Fibroblast of mammary gland (primary cell): ENCODE measurements around the gene DHRS9.

Experiments used
- DNase-seq: peaks from one replicate; pipeline ENCODE4 v3.0.0-alpha.2; 2010; ENCODE audit warnings: low read depth
- H3K4me3 ChIP-seq: 2 replicates; pipeline ENCODE4 v1.5.1; 2011; ENCODE audit warnings: low read depth, mild to moderate bottlenecking, low read length, moderate library complexity; ENCODE audit not compliant: control insufficient read depth
- TF ChIP-seq, protein P1 (sequence below): conservative IDR thresholded peaks from 2 replicates; pipeline ENCODE4 v1.5.1; 2011; ENCODE audit warnings: low read depth, low read length, inconsistent platforms; ENCODE audit not compliant: control insufficient read depth, insufficient read depth

The DHRS9 gene

DNA sequence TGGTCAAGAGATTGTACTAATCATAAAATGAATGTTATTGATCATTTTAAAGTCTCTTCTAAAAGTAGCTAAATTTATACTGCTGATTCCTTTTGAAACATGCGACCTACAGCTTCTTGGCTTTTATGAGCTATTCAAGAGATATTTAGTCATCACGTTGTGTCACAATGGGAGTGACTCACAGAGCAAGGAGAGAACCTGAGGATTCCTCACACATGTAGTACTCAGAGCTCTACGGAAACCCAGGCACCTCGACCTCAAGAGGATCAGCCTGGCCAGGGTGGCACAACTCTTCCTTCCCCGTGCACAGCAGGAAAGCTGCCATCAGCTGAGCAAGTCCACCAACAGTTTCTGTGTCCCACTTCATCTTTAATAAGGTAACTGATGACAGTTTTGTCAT lies at the start of gene DHRS9:
DHRS9 (plus strand) TSS at position 223 of the 400 bp plus-strand sequence. CDS start 12,019 bp downstream, outside the sequence.
- peak; percentile 92 for DNase-seq
- H3K4me3 ChIP-seq = no peak within 1 kb of the TSS
- TF ChIP-seq, protein P1, sequence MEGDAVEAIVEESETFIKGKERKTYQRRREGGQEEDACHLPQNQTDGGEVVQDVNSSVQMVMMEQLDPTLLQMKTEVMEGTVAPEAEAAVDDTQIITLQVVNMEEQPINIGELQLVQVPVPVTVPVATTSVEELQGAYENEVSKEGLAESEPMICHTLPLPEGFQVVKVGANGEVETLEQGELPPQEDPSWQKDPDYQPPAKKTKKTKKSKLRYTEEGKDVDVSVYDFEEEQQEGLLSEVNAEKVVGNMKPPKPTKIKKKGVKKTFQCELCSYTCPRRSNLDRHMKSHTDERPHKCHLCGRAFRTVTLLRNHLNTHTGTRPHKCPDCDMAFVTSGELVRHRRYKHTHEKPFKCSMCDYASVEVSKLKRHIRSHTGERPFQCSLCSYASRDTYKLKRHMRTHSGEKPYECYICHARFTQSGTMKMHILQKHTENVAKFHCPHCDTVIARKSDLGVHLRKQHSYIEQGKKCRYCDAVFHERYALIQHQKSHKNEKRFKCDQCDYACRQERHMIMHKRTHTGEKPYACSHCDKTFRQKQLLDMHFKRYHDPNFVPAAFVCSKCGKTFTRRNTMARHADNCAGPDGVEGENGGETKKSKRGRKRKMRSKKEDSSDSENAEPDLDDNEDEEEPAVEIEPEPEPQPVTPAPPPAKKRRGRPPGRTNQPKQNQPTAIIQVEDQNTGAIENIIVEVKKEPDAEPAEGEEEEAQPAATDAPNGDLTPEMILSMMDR = no peak

DNA sequence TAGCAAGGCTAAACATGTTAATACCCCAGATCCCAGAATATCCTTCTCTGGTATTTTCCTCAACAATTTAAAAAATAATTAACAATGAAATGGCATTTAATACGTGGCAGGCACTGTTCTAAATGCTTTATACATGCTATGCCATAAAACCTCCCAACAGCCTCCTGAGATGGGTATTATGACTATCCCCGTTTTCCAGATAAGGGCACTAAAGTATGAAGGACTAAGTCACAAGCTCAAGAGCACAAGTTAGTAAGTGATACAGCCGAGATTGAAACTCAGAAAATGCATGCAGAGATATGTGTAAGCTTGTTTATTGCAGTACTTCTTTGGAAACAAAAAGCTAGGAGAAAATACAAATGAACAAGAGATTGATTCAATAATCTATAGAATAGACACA lies 46.2 kb upstream of the DHRS9 start:
- no peak overlapping the region for H3K4me3 ChIP-seq
- DNase-seq = no peak
- TF ChIP-seq, protein P1 = no peak

DNA sequence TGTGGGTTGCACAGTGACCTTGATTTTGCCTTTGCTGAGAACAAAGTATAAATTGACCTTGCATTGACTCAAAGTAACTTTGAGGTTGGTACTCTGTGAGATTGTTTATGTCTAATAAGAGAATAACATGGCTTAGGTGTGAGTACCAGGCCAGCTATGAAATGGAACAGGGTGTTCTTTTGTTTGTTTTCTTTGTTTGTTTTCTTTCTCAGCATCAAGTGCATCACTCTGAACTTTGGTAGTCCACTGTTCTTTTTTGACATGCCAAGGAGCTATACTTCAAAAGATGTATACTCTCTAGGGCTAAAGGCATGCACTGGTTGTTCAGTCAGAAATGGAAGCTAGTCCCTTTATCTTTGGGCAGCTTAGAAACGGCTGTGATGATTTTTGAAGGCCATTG lies 43.3 kb upstream of the DHRS9 start:
- DNase-seq = no peak
- no peak overlapping the region for H3K4me3 ChIP-seq
- TF ChIP-seq, protein P1 = no peak

DNA sequence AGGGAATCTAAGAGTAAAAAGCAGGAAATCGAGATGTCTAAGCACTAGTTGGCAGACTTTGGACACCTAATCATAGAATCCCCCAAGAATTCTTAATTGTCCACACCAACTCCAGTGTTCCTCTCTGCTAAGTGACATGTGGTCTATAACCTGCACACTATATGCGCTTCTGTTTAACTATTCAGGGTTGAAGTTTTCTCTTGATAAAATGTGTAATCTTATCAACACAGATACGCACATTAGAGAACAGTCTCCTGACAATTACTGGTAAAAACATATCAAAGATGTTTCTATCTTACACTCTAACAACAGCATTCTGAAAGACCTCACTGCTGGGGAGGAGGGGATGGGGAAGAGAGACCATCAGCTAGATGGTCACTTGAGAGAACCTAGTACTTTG lies 42.1 kb upstream of the DHRS9 start:
- no peak overlapping the region for H3K4me3 ChIP-seq
- TF ChIP-seq, protein P1 = no peak
- no peak for DNase-seq

DNA sequence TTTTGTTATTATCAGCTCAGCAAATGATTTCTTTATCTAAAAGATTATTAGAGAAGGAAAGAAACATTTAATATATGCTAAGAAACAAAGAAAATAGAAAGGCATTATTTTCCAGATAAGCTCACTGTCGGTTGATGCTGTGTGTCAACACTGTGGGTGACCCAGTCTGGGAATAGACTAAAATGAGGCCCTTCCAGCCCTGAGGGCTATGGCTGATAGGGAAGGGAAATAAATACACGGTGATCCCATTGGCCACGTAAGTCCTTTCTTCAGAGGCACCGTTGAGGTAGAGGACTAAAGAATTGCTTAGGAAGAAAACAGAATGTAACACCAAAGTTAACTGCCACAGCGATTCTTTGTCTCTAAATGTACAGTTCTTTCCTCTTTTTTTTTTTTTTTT lies 40.0 kb upstream of the DHRS9 start:
- TF ChIP-seq, protein P1 = no peak
- H3K4me3 ChIP-seq = no peak overlapping the region
- no peak for DNase-seq

DNA sequence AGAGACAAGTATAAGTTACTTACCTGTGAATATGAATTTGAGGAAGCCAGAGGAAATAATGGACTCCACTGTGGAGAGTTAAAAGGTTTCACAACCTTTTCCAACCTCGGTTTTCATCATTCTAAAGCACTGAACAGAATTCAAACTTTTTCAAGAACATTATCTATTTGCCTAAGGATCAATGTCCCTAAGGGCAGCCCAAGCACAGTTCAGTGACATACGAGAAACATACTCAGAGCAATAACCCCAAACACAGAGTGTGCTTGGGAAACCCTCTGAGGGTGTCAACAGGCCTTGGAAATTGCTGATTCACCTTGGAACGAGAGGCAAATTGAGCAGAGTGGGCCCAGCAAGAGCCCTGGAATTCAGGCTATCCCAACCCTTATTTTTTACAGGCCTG lies 38.2 kb upstream of the DHRS9 start, which contains the start of gene ABCB11:
ABCB11 (minus strand) TSS at position 123 of the 400 bp plus-strand sequence. CDS start 13,199 bp downstream, outside the sequence.
- no peak for DNase-seq
- H3K4me3 ChIP-seq = no peak within 1 kb of the TSS
- TF ChIP-seq, protein P1 = no peak

DNA sequence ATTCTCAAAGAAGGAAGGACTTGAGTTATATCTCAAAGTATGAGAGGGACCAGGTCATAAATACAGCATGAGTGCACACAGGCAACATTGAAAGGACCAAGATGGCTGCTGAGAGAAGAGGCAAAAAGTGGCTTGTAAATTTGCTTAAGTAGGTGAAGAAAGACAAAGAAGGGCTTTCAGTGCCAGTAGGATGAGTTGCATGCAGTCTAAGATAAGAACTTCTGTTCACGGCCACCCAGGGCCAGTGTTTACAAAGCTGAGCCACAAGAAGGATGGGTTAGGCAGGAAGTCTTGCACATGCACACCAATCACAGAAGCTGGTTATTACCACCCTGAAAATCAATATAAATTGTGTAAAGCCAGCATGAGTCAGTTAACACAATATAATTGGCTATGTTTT lies 35.1 kb upstream of the DHRS9 start:
- TF ChIP-seq, protein P1 = no peak
- DNase-seq = no peak
- no peak overlapping the region for H3K4me3 ChIP-seq
